Cardiac fibroblast (primary cell): Measurements from ENCODE around the gene ANXA6.
"Not testable (repeated sequence)": the region's sequence is repeated elsewhere in the genome, so short reads cannot be mapped to it uniquely, and the experiment has no call there.

Source experiments
- DNase-seq, 2 donors: peaks; one replicate each; pipeline versions ENCODE4 v3.0.0 to v3.0.0-alpha.2; 2010; ENCODE audit warnings: low read depth in 2 of 2
- H3K4me3 ChIP-seq, 2 donors: replicated peaks in 1 of 2; 1 replicate in 1 of 2; 2 replicates in 1 of 2; pipeline ENCODE4 v1.5.1; 2011; ENCODE audit warnings: low read depth in 2 of 2, low read length in 2 of 2, mild to moderate bottlenecking in 2 of 2, moderate library complexity in 1 of 2
- TF ChIP-seq, protein P1 (sequence below): IDR thresholded peaks from one replicate; pipeline ENCODE4 v1.5.1; 2011; ENCODE audit warnings: low read depth, mild to moderate bottlenecking, low read length, inconsistent platforms

The ANXA6 gene

GRCh38 chr5:151181818-151182523 lies 24.4 kb upstream of the ANXA6 start:
- H3K4me3 ChIP-seq: no peak overlapping the region
- peak in 1 of 2 donors; percentile 37 for DNase-seq
- TF ChIP-seq, protein P1, sequence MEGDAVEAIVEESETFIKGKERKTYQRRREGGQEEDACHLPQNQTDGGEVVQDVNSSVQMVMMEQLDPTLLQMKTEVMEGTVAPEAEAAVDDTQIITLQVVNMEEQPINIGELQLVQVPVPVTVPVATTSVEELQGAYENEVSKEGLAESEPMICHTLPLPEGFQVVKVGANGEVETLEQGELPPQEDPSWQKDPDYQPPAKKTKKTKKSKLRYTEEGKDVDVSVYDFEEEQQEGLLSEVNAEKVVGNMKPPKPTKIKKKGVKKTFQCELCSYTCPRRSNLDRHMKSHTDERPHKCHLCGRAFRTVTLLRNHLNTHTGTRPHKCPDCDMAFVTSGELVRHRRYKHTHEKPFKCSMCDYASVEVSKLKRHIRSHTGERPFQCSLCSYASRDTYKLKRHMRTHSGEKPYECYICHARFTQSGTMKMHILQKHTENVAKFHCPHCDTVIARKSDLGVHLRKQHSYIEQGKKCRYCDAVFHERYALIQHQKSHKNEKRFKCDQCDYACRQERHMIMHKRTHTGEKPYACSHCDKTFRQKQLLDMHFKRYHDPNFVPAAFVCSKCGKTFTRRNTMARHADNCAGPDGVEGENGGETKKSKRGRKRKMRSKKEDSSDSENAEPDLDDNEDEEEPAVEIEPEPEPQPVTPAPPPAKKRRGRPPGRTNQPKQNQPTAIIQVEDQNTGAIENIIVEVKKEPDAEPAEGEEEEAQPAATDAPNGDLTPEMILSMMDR: no peak

DNA sequence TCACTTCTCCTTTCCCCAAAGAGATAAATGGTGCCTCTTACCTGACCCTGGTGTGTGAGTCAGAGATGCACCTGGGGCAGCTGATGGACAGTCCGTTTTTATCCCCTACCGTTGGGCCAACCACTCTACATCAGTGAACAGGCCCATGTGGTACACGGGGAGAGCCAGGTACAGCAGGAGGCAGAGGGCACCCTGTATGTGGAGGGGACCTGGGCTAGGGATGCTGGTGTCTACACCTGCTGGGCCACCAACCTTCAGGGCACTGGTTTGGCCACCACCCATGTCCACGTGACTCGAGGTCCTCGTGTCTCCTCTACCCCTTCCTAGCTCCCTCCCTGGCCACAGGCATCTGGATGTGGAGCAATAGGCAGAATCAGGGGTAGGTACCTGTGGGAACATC lies 22.7 kb upstream of the ANXA6 start:
- H3K4me3 ChIP-seq: no peak overlapping the region
- TF ChIP-seq, protein P1: no peak
- no peak for DNase-seq

- TF ChIP-seq, protein P1: no peak
- no peak for DNase-seq
- H3K4me3 ChIP-seq: no peak overlapping the region
These were observed 21.9 kb upstream of the ANXA6 start for GRCh38 chr5:151179489-151179840.

- TF ChIP-seq, protein P1: no peak
- DNase-seq: no peak
These were observed 21.4 kb upstream of the ANXA6 start for GRCh38 chr5:151178777-151179488.

DNA sequence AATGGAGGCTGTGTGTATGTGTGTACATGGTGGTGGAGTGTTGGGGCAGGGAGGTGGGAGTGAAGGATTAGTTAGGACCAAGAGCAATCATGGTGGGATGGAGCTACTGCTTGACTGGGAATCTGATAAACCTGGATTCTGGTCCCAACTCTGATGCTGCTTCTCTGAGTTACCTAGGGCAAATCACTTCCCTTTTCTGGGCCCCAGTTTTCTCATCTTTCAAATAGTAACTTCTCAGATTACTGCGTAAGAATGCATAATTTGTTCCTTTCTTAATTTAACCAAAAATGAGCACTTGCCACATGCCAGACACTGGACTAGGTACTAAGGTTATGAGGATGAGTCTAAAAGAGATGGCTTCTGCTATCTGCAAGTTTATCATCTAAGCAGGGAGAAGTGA lies 20.8 kb upstream of the ANXA6 start:
- DNase-seq: no peak
- H3K4me3 ChIP-seq: no peak overlapping the region
- TF ChIP-seq, protein P1: no peak

More at GRCh38 chr5:151178777-151179488, 21.4 kb upstream of the ANXA6 start:
- H3K4me3 ChIP-seq: no peak overlapping the region

GRCh38 chr5:151176268-151176667 lies 18.7 kb upstream of the ANXA6 start:
- DNase-seq, H3K4me3 ChIP-seq: not testable (repeated sequence)

DNA sequence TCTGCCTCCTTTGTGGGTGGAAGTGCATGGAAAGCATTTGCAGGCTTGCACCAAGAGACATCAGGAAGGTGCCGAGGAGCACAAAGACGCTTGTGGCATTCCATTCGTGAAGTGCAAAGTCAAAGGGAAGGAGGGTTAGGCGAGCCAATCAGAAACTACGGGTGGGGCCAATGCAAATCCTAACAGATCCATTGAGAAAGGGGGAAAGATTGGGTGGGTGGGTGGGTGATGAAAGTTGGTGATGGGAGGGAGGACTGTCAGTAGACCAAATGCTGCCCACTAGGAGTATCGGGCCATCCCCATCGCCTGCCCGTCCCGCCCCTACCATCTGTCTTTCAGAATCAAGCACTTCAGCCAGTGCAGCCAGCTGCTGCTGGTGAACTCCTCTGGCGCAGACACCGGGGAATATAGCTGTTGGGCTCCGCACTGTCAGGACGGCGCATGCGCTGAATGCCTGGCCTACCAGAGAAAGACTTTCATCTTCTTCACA lies 17.1 kb upstream of the ANXA6 start:
- no peak overlapping the region for H3K4me3 ChIP-seq
- TF ChIP-seq, protein P1: no peak
- DNase-seq: no peak
